ENCODE data around the gene MARS1.

The MARS1 gene

DNA sequence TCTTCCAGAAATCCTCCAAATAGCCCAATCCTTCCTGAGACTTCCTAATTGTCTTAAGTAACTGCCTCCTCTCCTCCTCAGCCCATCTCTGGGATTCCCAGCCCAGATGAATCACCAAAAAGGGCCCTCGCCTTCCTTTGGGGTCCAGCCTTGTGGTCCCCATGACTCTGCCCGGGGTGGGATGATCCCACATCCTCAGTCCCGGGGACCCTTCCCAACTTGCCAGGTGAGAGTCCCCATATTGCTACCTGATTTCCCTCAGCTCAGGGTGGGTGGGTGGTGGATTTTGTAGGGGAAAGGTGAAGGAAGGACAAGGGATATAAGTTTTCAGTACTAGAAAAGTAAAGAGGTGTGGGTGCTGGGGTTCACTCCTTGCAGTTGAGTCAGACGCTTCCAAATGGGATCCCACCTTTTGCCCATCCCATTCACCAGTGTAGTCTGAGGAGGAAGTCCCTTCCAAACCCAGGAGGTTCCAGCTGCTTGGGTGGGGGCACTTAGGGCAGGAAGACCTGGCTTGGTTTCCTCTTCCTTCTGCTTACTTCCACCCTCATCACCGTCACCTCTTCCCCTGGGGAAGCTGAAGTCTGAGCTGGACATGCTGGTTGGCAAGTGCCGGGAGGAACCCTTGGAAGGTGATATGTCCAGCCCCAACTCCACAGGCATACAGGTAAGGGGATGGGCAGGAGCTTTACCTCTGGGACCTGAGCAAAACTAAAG, 22.7 kb upstream of the MARS1 start:
- Histone ChIP-seq H3K4me2 (no peak overlapping the region), H3K27ac (no peak overlapping the region), H4K20me1 (ENCODE audit: insufficient read depth) (no peaks in the 10 kb centered on the region), H2AFZ (ENCODE audit: low read depth) (no peak overlapping the region), H3K4me1 (ENCODE audit: low read depth, poor library complexity, severe bottlenecking) (peaks cover 18% of the 10 kb centered on the region), H3K9ac (no peak overlapping the region), H3K27me3 (ENCODE audit: insufficient read depth, low read depth) (peaks cover 90% of the 10 kb centered on the region), H3K79me2 (ENCODE audit: insufficient read depth, low read depth) (no peaks in the 10 kb centered on the region), H3K36me3 (ENCODE audit: insufficient read depth) (no peaks in the 10 kb centered on the region), H3K4me3 (IDR thresholded peaks at IDR 0.05; ENCODE audit: insufficient read depth, low read depth, low read length) (no peak overlapping the region)
- TF ChIP-seq, protein P1, sequence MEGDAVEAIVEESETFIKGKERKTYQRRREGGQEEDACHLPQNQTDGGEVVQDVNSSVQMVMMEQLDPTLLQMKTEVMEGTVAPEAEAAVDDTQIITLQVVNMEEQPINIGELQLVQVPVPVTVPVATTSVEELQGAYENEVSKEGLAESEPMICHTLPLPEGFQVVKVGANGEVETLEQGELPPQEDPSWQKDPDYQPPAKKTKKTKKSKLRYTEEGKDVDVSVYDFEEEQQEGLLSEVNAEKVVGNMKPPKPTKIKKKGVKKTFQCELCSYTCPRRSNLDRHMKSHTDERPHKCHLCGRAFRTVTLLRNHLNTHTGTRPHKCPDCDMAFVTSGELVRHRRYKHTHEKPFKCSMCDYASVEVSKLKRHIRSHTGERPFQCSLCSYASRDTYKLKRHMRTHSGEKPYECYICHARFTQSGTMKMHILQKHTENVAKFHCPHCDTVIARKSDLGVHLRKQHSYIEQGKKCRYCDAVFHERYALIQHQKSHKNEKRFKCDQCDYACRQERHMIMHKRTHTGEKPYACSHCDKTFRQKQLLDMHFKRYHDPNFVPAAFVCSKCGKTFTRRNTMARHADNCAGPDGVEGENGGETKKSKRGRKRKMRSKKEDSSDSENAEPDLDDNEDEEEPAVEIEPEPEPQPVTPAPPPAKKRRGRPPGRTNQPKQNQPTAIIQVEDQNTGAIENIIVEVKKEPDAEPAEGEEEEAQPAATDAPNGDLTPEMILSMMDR (conservative IDR thresholded peaks at IDR 0.05; ENCODE audit: low read depth, low read length), result no peak

DNA sequence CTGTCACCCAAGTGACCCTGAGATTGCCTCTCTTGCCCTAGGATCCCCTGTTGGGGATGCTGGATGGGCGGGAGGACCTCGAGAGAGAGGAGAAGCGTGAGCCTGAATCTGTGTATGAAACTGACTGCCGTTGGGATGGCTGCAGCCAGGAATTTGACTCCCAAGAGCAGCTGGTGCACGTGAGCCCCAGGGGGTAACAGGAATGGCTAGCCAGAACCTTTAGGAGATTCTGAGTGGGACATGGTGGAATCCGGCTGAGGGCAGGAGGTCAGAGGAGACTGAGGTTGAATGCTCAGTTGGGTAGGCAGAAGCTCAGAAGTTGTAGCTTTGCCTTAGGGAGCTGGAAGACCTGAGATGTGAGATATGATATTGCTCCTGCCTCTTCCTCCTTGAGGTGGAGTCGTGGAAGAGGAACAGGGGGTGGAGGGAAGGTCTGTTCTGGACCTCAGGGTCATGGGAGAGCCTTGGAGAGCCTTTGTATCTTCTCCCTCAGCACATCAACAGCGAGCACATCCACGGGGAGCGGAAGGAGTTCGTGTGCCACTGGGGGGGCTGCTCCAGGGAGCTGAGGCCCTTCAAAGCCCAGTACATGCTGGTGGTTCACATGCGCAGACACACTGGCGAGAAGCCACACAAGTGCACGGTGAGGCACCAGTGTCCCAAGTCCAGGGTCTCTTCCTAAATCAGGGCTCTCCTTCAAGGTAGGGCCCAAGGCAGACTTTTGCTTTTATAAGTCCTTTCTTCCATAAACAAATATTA, 21.9 kb upstream of the MARS1 start:
- TF ChIP-seq, protein P1 (conservative IDR thresholded peaks at IDR 0.05; ENCODE audit: low read depth, low read length), result no peak
- no peak overlapping the region for H3K27ac ChIP-seq
- no peaks in the 10 kb centered on the region for H3K36me3 ChIP-seq (ENCODE audit: insufficient read depth)
- peaks cover 11% of the 10 kb centered on the region for H3K4me1 ChIP-seq (ENCODE audit: low read depth, poor library complexity, severe bottlenecking)
- no peak overlapping the region for H3K4me2 ChIP-seq
- H4K20me1 ChIP-seq (ENCODE audit: insufficient read depth), result no peaks in the 10 kb centered on the region
- no peak overlapping the region for H2AFZ ChIP-seq (ENCODE audit: low read depth)
- H3K79me2 ChIP-seq (ENCODE audit: insufficient read depth, low read depth), result no peaks in the 10 kb centered on the region
- H3K27me3 ChIP-seq (ENCODE audit: insufficient read depth, low read depth), result peaks cover 90% of the 10 kb centered on the region
- no peak overlapping the region for H3K4me3 ChIP-seq (IDR thresholded peaks at IDR 0.05; ENCODE audit: insufficient read depth, low read depth, low read length)
- H3K9ac ChIP-seq, result no peak overlapping the region

DNA sequence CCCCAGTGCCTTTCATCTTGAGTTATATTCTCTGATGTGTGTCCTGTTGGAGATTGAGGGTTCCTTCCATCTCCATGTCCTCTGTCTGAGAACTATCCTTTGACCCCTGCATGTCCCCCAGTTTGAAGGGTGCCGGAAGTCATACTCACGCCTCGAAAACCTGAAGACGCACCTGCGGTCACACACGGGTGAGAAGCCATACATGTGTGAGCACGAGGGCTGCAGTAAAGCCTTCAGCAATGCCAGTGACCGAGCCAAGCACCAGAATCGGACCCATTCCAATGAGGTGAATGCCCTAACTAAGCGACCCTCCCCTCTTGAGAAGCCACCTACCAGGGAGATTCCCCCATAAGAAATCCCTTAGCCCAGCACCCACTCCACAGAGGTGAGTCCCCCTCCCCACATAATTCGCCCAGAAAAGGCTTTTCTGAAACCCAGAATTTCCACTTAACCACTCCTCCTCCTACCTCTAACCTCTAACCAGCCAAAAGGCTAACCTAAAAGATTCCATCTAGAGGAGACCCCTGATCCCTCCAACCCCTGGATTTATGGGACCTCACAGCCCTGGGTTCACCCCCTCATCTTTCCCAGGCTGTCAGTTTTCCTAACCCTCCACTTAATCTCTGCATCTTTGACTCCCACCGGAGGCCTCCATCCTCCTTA, 20.5 kb upstream of the MARS1 start:
- no peak overlapping the region for H3K4me2 ChIP-seq
- H3K4me3 ChIP-seq (IDR thresholded peaks at IDR 0.05; ENCODE audit: insufficient read depth, low read depth, low read length), result no peak overlapping the region
- no peaks in the 10 kb centered on the region for H4K20me1 ChIP-seq (ENCODE audit: insufficient read depth)
- H3K27ac ChIP-seq, result no peak overlapping the region
- H3K4me1 ChIP-seq (ENCODE audit: low read depth, poor library complexity, severe bottlenecking), result peaks cover 7% of the 10 kb centered on the region
- no peak overlapping the region for H3K9ac ChIP-seq
- no peak overlapping the region for H2AFZ ChIP-seq (ENCODE audit: low read depth)
- H3K36me3 ChIP-seq (ENCODE audit: insufficient read depth), result no peaks in the 10 kb centered on the region
- H3K79me2 ChIP-seq (ENCODE audit: insufficient read depth, low read depth), result no peaks in the 10 kb centered on the region
- TF ChIP-seq, protein P1 (conservative IDR thresholded peaks at IDR 0.05; ENCODE audit: low read depth, low read length), result no peak
- H3K27me3 ChIP-seq (ENCODE audit: insufficient read depth, low read depth), result peaks cover 93% of the 10 kb centered on the region

DNA sequence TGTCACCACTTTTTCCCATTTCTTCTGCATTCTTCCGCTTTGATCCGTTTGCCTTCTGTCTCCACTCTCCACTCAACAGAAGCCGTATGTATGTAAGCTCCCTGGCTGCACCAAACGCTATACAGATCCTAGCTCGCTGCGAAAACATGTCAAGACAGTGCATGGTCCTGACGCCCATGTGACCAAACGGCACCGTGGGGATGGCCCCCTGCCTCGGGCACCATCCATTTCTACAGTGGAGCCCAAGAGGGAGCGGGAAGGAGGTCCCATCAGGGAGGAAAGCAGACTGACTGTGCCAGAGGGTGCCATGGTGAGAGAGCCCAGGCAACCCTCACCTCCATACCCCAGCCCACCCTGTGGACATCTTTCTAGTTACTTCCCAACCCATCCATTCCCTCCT, 20.0 kb upstream of the MARS1 start:
- TF ChIP-seq, protein P1 (conservative IDR thresholded peaks at IDR 0.05; ENCODE audit: low read depth, low read length), result no peak
- peaks cover 5% of the 10 kb centered on the region for H3K4me1 ChIP-seq (ENCODE audit: low read depth, poor library complexity, severe bottlenecking)
- H2AFZ ChIP-seq (ENCODE audit: low read depth), result no peak overlapping the region
- no peaks in the 10 kb centered on the region for H3K36me3 ChIP-seq (ENCODE audit: insufficient read depth)
- H4K20me1 ChIP-seq (ENCODE audit: insufficient read depth), result no peaks in the 10 kb centered on the region
- H3K79me2 ChIP-seq (ENCODE audit: insufficient read depth, low read depth), result no peaks in the 10 kb centered on the region
- no peak overlapping the region for H3K4me3 ChIP-seq (IDR thresholded peaks at IDR 0.05; ENCODE audit: insufficient read depth, low read depth, low read length)
- no peak overlapping the region for H3K27ac ChIP-seq
- no peak overlapping the region for H3K9ac ChIP-seq
- peaks cover 99% of the 10 kb centered on the region for H3K27me3 ChIP-seq (ENCODE audit: insufficient read depth, low read depth)
- no peak overlapping the region for H3K4me2 ChIP-seq
